LNCaP clone FGC (cell line): ENCODE data around the gene OR2A12.

Source experiments
- DNase-seq: peaks from one replicate; pipeline ENCODE4 v3.0.0-alpha.2; 2011; ENCODE audit warnings: low read depth
- H3K4me3 ChIP-seq: 2 replicates; pipeline ENCODE4 v1.5.1; 2011; ENCODE audit warnings: mild to moderate bottlenecking, low read depth, low read length, control low read depth
- TF ChIP-seq, protein P1 (sequence below): IDR thresholded peaks from 2 replicates; pipeline ENCODE4 v1.5.1; 2012; ENCODE audit warnings: mild to moderate bottlenecking; ENCODE audit not compliant: control insufficient read depth, insufficient read depth; ENCODE audit errors: extremely low read depth

OR2A12 gene

DNA sequence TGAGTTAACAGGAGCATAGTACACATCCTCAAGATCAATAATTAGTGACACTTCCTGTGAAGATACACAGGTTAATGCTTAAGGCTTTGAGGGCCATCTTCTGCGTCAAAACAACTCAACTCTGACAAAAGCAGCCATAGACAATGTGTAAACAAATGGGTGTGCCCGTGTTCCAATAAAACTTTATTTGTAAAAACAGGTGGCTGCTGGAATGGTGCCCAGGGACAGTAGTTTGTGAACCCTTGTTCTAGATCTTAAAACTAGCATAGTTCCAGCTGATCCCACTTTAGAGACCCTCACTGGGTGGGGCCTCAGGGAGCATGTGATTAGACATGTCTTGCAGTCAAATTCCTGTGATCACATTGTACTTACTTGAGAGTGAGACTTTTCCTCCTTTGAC, 44.7 kb downstream of the OR2A12 start:
- DNase-seq = no peak
- no peak overlapping the region for H3K4me3 ChIP-seq
- TF ChIP-seq, protein P1, sequence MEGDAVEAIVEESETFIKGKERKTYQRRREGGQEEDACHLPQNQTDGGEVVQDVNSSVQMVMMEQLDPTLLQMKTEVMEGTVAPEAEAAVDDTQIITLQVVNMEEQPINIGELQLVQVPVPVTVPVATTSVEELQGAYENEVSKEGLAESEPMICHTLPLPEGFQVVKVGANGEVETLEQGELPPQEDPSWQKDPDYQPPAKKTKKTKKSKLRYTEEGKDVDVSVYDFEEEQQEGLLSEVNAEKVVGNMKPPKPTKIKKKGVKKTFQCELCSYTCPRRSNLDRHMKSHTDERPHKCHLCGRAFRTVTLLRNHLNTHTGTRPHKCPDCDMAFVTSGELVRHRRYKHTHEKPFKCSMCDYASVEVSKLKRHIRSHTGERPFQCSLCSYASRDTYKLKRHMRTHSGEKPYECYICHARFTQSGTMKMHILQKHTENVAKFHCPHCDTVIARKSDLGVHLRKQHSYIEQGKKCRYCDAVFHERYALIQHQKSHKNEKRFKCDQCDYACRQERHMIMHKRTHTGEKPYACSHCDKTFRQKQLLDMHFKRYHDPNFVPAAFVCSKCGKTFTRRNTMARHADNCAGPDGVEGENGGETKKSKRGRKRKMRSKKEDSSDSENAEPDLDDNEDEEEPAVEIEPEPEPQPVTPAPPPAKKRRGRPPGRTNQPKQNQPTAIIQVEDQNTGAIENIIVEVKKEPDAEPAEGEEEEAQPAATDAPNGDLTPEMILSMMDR = no peak

DNA sequence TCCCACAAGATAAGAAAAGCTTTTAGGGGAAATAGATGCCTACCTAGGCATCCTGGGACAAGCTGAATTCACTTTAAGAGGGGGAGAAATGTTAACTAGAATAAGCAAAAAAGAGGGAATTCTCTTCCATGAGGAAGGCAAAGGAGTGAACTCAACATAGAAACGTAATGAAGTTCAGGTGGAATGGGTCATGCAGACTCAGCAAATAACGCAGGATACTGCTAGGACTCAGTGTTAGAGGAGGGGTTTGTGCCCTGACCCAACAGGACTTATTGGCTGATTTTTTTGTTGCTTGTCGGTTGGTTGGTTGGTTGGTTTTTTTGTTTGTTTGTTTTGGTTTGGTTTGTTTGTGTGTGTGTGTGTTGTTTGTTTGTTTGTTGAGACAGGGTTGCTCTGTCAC, 46.2 kb downstream of the OR2A12 start:
- TF ChIP-seq, protein P1 = no peak
- H3K4me3 ChIP-seq = no peak overlapping the region
- DNase-seq = no peak

DNA sequence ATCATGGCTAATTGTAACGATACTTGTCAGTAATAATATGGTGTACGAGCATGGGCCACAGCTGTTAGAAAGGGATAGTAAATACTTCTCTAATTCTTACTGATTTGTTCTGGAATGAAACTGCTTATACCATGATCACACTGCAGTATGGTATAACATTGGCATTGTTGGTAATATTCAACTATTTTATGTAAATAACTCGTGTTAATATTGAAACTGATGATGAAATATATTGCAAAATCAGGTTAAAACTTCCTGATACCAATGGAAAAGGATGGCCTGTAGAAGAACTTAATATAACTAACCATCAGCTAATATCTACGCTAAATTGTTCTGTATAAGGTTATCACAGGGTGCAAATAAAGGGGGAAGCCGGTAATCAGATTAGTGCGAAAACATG, 47.2 kb downstream of the OR2A12 start:
- TF ChIP-seq, protein P1 = no peak
- no peak for DNase-seq

DNA sequence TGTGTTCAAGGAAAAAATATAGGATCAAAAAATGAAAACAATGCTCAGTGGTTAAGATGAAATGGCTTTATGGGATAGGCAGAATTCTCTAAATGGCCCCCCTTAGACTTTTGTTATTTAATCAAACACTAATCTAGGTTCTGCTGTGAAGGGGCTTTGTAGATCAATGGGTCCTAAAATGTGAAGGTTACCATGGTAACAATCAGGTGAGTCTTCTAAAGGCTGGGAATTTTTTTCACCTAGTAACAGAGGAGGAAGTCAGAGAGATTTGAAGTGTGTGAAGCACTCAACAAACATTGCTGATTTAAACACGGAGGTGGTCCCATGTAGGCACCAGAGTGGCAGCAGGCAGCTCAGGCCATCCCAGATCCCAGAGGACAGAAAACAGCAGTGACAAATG, 48.0 kb downstream of the OR2A12 start:
- H3K4me3 ChIP-seq = no peak overlapping the region
- DNase-seq = no peak
- TF ChIP-seq, protein P1 = no peak

More for the DNA sequence above, 47.2 kb downstream of the OR2A12 start:
- no peak overlapping the region for H3K4me3 ChIP-seq

DNA sequence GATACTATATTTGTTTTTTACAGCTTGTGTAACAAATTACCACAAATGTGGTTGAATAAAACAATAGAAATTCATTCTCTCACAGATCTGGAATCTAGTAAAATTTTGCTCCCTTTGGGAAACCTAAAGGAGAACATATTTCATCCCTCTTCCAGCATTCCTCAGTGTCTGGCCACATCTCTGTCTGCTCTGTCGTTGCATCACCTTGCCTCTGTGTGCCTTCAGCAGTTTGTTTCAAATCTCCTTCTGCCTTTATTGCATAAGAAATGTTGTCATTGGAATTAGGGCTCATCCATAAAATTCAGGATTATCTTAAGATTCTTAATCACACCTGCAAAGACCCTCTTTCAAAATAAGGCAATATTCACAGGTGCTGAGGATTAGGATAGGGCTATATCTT, 51.4 kb downstream of the OR2A12 start:
- TF ChIP-seq, protein P1 = no peak
- DNase-seq = no peak
- H3K4me3 ChIP-seq = no peak overlapping the region

DNA sequence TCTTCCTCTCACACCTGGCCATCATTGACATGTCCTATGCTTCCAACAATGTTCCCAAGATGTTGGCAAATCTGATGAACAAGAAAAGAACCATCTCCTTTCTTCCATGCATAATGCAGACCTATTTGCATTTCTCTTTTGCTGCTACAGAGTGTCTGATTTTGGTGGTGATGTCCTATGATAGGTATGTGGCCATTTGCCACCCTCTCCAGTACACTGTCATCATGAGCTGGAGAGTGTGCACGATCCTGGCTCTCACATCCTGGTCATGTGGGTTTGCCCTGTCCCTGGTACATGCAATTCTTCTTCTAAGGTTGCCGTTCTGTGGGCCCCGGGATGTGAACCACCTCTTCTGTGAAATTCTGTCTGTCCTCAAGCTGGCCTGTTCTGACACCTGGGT, 56.1 kb downstream of the OR2A12 start:
- TF ChIP-seq, protein P1 = no peak
- no peak for DNase-seq

DNA sequence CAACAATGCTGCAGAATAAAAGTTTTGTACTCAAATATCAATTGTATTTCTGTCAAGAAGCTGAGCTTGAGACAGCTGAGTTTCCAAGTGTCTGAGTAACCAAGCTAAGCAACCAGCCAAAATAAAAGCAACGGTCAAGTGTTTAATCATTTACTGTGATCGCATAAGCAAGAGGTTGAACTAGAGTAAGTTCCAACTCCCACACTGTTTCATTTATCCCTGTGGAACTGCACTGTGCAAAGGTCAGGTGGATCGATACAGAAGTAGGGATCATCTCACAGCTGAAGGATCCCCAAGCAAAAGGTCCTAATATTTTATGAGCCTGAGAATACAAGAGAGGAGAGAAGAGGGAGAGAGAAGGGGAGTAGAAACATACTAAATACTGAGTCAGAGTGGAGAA, 58.3 kb downstream of the OR2A12 start:
- no peak for DNase-seq
- no peak overlapping the region for H3K4me3 ChIP-seq
- TF ChIP-seq, protein P1 = no peak

More for the DNA sequence above, 56.1 kb downstream of the OR2A12 start:
- H3K4me3 ChIP-seq = no peak overlapping the region
